ENCODE results near the gene UROC1.

Gene UROC1

DNA sequence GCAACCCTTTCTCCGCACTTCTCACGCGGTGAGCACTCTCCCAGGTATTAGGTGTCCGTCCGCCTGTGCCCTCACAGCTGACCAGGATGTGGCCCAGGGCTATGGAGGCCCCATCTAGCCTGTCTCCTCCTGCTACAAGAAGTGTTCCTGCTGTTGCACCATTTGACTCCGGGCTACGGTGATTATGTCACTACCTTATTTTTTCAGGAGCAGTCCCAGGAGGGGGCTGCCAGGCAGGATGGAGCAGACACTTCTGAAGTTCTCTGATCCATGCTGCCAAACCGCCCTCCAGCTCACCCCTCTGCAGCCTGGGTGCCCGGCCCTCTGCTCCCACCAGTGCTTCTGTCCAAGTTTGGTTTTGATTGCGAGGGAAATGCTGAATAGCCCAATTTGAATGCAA is 78.8 kb downstream of the UROC1 start:
- no peak for TF ChIP-seq GATA1 (IDR thresholded peaks at IDR 0.05; ENCODE audit: low read depth, low read length)
- no peak for TF ChIP-seq POLR2A (IDR thresholded peaks at IDR 0.05; ENCODE audit: low read length)
- no peak for DNase-seq

DNA sequence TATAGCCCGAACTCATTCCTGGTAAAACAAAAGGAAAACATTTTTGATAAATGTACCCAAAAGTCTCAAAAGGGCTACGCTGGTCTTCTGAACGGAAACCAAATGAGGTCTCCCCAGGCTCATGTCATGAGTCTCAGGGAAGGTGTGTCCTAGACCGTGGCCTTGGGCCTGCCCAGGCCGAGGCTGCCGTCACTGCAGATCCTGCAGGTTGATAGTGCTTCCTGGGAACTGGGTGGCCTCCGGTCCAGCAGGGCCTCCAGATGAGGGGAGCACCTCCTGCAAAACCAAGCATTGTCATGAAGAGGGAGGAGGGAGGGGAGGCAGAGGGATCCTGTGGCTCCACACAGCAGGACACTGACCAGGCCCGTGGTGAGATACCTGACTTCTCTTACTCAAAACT is 79.4 kb downstream of the UROC1 start:
- DNase-seq: no peak
- TF ChIP-seq GATA1 (IDR thresholded peaks at IDR 0.05; ENCODE audit: low read depth, low read length): no peak
- no peak for TF ChIP-seq POLR2A (IDR thresholded peaks at IDR 0.05; ENCODE audit: low read length)

DNA sequence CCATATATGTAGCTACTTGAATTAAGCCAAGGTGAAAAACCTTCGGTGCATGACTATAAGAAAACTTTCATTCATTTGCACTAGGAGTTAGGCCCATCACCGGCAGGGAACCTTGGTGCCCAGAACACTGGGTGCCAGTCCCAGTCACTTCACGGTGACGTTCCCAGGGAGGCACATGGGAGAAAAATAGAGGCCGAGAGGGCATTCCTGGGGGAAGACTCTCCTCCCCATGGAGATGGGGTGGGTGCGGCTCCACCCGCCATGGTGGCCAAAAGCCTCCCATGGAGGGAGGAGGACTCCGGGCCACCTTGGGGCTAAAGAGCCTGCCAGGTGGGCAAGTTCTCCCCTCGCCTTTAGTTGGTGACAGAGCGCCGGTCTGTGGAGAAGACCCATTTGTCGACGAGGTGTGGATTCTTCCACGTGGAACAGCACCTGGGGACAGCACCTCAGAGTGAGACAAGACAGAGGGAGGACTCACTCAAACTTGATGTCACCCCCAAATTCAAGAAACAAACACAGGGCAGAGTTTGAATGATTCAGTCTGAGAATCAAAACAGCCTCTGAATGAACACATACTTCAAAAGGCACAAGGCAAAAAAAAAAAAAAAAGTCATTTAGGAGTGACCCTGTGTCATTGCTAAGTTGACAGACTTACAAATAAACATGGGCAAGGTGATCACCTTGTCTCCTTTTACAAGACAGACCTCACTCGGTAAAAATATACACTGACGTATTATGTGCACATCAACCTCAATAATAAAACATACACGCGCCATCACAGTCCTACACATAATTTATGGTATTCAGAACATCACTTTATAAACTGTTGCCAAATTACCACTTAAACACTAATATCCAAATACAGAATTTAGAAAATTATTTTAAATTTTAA is 80.5 kb downstream of the UROC1 start:
- DNase-seq: no peak
- no peak for TF ChIP-seq POLR2A (IDR thresholded peaks at IDR 0.05; ENCODE audit: low read length)
- TF ChIP-seq GATA1 (IDR thresholded peaks at IDR 0.05; ENCODE audit: low read depth, low read length): no peak

DNA sequence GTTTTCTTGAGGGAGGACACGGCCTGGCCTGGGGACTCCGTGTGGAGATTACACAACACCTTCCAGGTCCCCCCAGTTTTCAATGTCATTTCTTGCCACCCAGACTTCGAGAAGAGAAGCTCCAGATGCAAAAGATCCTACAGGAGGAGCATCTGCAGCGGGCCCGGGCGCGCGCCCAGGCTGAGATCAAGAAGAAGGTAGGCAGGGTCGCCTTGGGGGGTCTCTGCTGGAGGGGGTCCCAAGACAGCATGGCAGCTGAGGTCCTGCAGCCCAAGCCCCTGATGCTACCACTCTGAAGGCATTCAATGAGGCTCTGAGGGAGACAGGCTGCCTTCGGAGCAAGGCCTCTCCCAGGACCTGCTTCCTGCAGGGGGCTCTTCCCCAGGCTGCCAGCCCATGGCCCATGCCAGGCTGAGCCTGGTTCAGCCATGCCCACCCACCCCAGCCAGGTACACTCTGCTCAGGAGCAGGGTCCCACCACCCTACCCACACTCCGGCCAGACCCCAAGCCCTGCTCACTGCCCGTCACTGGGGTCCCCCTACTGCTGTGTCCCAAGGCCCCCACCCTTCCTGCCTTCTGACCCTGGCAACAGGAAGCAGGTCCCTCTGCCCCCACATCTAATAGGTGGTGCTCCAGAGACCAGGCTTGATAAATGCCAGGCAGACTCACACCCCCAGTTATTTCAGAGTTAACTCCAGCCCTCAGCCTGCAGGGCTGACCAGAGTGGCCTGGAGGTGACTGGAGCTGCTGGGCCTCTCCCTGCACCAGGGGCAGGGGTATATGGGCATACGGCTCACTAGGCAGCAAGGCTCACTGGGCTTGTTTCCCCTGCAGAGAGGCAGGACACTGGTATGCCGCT is 81.9 kb downstream of the UROC1 start:
- TF ChIP-seq GATA1 (IDR thresholded peaks at IDR 0.05; ENCODE audit: low read depth, low read length): no peak
- no peak for TF ChIP-seq POLR2A (IDR thresholded peaks at IDR 0.05; ENCODE audit: low read length)
- no peak for DNase-seq

DNA sequence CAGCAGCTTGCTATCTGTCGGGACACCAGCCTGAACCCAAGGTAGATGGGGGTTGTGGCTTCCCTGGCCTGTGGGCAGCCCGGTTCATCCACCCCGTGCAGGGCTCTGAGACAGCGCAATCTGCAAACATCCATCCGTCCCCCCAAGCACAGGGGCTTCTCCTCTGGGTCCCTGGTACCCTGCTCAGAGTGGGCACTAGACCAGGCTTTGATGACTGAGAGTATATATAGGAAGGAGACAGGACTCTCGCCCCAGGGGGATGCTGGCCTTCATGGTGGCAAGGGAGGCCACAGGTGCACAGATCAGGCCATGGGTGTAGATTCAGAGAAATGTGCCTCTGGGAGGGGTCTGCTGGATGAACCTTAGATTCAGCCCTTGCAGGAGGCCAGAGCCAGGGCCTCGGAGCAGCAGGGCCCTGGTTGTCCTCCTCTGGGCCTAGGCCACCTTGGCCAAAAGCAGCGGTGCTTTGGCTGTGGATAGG is 82.6 kb downstream of the UROC1 start:
- no peak for DNase-seq

DNA sequence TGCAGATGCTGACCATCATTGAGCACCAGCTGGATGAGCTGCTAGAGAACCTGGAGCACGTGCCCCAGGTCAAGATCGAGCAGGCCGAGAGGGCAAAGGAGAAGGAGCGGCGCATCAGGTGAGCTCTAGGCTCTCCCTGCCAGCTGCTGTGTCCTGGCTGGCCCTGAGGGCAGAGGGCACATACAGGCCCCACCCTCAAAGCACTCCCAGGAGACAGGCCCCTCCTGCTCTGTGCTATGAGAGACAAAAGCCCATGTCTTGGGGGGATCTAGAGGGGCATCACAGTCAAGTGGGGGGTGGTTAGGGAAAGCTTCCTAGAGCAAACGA is 83.3 kb downstream of the UROC1 start:
- TF ChIP-seq GATA1 (IDR thresholded peaks at IDR 0.05; ENCODE audit: low read depth, low read length) (no peak), POLR2A (IDR thresholded peaks at IDR 0.05; ENCODE audit: low read length) (no peak)
- no peak for DNase-seq

More for the DNA sequence above, 82.6 kb downstream of the UROC1 start:
- TF ChIP-seq GATA1 (IDR thresholded peaks at IDR 0.05; ENCODE audit: low read depth, low read length): no peak
- no peak for TF ChIP-seq POLR2A (IDR thresholded peaks at IDR 0.05; ENCODE audit: low read length)

DNA sequence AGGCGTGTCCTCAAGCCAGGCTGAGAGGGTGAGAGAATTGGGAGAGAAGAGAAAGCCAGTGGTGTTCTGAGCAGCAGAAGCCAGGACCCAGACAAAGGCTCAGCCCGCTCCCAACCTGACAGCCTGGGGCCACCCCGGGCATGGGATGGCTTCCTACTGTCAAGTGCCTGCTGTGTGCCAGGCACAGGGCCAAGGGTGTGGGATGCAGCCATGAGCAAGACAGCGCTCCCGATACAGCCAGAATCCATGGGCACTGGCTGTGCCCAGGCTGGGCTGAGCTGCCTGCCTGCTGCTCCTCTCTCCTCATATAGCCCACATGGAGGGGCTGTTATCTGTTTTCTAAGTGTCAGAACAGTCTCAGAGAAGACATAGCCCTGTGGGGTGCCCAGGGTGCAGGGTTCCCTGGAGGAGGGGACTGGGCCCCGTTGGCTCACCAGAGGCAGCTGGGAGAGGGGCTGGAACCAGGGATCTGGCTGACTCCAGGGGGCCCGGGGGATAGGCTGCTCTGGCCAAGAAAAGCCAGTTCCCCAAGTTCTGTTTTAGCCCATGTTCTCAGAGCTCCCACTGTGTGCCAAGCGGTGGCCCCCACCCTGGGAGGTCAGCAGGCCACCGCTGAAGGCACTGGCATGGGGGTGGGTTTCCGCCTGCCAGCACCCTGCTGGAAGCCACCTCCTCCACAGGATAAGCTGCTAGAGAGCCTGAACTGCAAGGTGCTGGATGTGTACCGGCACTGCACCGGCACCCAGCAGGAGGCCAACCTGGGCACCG is 83.9 kb downstream of the UROC1 start:
- no peak for DNase-seq
- TF ChIP-seq POLR2A (IDR thresholded peaks at IDR 0.05; ENCODE audit: low read length) (no peak), GATA1 (IDR thresholded peaks at IDR 0.05; ENCODE audit: low read depth, low read length) (no peak)

DNA sequence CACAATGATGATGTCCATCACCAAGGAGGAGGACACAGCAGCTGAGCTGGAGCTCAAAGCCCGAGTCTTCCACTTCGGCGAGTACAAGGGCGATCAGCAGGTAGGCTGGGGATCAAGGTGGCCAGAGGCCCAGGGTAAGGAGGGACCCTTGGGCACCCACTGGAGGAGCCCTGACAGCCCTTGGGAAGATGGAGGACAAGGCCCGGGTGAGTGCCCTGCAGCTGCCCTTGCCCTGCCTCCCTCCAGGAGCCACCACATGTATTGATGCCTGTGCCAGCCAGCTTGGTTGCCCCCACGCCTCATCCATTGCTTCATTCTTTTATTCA is 84.5 kb downstream of the UROC1 start:
- DNase-seq: no peak
- TF ChIP-seq GATA1 (IDR thresholded peaks at IDR 0.05; ENCODE audit: low read depth, low read length): no peak
- TF ChIP-seq POLR2A (IDR thresholded peaks at IDR 0.05; ENCODE audit: low read length): no peak

DNA sequence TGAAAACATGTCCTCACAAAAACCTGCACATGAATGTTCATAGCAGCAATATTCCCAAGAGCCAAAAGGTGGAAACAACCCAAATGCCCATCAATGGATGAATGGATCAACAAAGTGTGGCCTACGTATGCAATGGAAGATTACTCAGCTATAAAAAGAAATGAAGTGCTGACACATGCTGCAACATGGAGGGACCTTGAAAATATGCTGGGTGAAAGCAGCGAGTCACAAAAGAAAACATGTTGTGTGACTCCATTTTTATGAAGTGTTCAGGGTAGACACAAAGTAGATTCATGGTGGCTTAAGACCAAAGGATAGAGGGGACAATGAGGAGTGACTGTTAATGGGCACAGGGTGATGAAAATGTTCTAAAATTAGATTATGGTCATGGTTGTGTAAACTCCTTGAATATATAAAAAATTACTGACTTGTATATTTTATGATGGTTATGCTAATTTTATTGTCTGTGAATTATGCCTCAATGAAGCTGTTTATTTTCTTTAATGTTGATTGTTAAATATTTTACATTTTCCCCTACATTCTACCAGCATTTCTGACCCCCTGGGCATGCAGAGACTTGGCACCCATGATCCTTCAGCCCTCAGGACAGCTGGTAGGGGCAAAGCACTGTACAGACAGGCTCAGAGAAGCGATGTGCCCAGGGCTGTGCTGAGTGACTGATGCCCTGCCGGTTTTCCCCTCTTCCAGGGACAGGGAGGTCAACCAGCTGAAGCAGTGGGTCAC is 85.0 kb downstream of the UROC1 start:
- no peak for DNase-seq
- TF ChIP-seq GATA1 (IDR thresholded peaks at IDR 0.05; ENCODE audit: low read depth, low read length): no peak
- no peak for TF ChIP-seq POLR2A (IDR thresholded peaks at IDR 0.05; ENCODE audit: low read length)
